HUES48 (cell line): ENCODE data around the gene CRYBA1.
A peak's percentile ranks its signal among the peaks of the same experiment; 100 is the strongest.

Experiments
- H3K27ac ChIP-seq: one replicate; pipeline ENCODE4 v1.7.0; 2013; ENCODE audit warnings: low read depth, low read length, inconsistent platforms
- H3K27me3 ChIP-seq: 2 replicates; pipeline ENCODE4 v1.6.1; 2013; ENCODE audit warnings: mild to moderate bottlenecking, low read length; ENCODE audit not compliant: control insufficient read depth, insufficient read depth
- H3K36me3 ChIP-seq: 2 replicates; pipeline ENCODE4 v1.6.1; 2013; ENCODE audit warnings: low read length; ENCODE audit not compliant: control insufficient read depth, insufficient read depth
- H3K4me1 ChIP-seq: 2 replicates; pipeline ENCODE4 v1.6.1; 2013; ENCODE audit warnings: mild to moderate bottlenecking, low read length; ENCODE audit not compliant: control insufficient read depth, insufficient read depth
- H3K4me3 ChIP-seq: 2 replicates; pipeline ENCODE4 v1.5.1; 2013; ENCODE audit warnings: mild to moderate bottlenecking, low read depth, low read length
- H3K9ac ChIP-seq: 2 replicates; pipeline ENCODE4 v1.6.1; 2013; ENCODE audit warnings: mild to moderate bottlenecking, low read depth, low read length, moderate library complexity
- H3K9me3 ChIP-seq: 2 replicates; pipeline ENCODE4 v1.6.1; 2013; ENCODE audit warnings: low read length; ENCODE audit not compliant: control insufficient read depth, insufficient read depth

The CRYBA1 gene

GRCh38 chr17:29283496-29283895, 36.8 kb downstream of the CRYBA1 start:
- Histone ChIP-seq H3K9ac (no peak overlapping the region), H3K4me1 (peaks cover 11% of the 10 kb centered on the region; the same call in 1 of the 2 replicates), H3K27ac (peak overlapping the region; percentile 8), H3K9me3 (no peaks in the 10 kb centered on the region), H3K27me3 (no peaks in the 10 kb centered on the region), H3K36me3 (peaks cover 90% of the 10 kb centered on the region), H3K4me3 (0 out of 2 replicates have a peak overlapping the region, but pooled peaks have one; percentile 10)

DNA sequence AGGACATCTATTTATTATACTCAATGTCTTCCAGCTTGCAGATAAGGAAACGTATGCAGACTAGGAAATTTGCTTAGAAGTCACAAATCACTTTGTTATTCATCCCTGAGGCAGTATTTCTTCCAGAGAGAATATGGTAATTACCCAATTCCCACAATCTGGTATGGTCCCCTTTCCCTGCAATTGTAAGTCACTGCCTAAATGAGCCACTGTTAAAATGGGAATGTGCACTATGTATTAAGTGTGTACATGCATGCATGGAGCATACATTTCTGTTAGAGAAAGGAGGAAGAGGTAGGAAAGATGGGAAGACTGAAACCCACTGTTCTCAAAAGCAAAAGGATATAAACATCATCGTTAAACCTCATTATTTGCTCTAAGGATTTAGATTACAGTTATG, 37.3 kb downstream of the CRYBA1 start:
- Histone ChIP-seq H3K4me3 (0 out of 2 replicates have a peak overlapping the region, but pooled peaks have one; percentile 10), H3K27me3 (no peaks in the 10 kb centered on the region), H3K9ac (no peak overlapping the region), H3K36me3 (peaks cover 90% of the 10 kb centered on the region), H3K9me3 (no peaks in the 10 kb centered on the region), H3K27ac (peak overlapping the region; percentile 8), H3K4me1 (peaks cover 15% of the 10 kb centered on the region; the same call in 1 of the 2 replicates)

GRCh38 chr17:29289852-29290251, 43.2 kb downstream of the CRYBA1 start:
- Histone ChIP-seq H3K4me1 (peaks cover 11% of the 10 kb centered on the region), H3K27ac (no peak overlapping the region), H3K27me3 (no peaks in the 10 kb centered on the region), H3K4me3 (0 out of 2 replicates have a peak overlapping the region, but pooled peaks have one; percentile 13), H3K9ac (no peak overlapping the region), H3K9me3 (no peaks in the 10 kb centered on the region), H3K36me3 (peaks cover 56% of the 10 kb centered on the region)

DNA sequence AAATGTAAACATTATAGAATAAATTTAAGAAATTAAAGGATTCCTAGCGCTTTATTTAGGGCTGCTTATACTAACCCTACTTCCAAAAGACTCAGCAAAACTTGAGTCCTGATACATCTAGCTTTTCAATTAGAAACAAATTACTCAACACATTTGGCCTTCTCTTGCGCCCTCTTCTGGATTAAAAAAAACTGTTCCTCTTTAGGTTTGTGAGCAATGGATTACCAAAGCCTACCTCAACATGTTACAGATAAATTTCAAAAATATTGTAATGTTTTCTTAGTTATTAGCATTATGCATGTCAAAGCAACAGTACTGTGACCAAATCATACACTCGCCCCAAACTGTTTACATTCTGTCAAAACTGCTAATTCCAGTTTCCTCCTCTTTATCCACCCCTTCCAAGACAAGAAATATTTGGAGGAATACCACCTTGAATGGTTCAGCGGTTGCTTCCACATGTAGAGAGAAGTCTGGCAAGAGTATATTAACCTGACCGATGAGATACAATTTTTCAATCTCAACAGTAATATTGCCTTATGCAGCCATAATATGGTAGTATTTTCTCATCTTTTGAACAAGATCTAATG, 44.6 kb downstream of the CRYBA1 start:
- peaks cover 8% of the 10 kb centered on the region for H3K4me1 ChIP-seq
- H3K9ac ChIP-seq, result peak overlapping the region; percentile 89; the same call in 1 of the 2 replicates
- peaks cover 43% of the 10 kb centered on the region for H3K36me3 ChIP-seq
- H3K4me3 ChIP-seq, result peak overlapping the region; percentile 89
- peak overlapping the region; percentile 96 for H3K27ac ChIP-seq
- no peaks in the 10 kb centered on the region for H3K27me3 ChIP-seq
- H3K9me3 ChIP-seq, result no peaks in the 10 kb centered on the region

GRCh38 chr17:29292071-29292991, 45.7 kb downstream of the CRYBA1 start:
- Histone ChIP-seq H3K27me3 (no peaks in the 10 kb centered on the region), H3K4me1 (peaks cover 8% of the 10 kb centered on the region), H3K4me3 (peak overlapping the region; percentile 89), H3K36me3 (peaks cover 32% of the 10 kb centered on the region), H3K9ac (peak overlapping the region; percentile 89), H3K9me3 (no peaks in the 10 kb centered on the region), H3K27ac (peak overlapping the region; percentile 96)

- no peaks in the 10 kb centered on the region for H3K27me3 ChIP-seq
- H3K4me3 ChIP-seq, result peak overlapping the region; percentile 89
- H3K27ac ChIP-seq, result peak overlapping the region; percentile 96
- H3K36me3 ChIP-seq, result peaks cover 25% of the 10 kb centered on the region
- H3K9ac ChIP-seq, result peak overlapping the region; percentile 86
- H3K9me3 ChIP-seq, result no peaks in the 10 kb centered on the region
- peaks cover 8% of the 10 kb centered on the region for H3K4me1 ChIP-seq
These were observed 46.6 kb downstream of the CRYBA1 start for GRCh38 chr17:29292992-29293889.

DNA sequence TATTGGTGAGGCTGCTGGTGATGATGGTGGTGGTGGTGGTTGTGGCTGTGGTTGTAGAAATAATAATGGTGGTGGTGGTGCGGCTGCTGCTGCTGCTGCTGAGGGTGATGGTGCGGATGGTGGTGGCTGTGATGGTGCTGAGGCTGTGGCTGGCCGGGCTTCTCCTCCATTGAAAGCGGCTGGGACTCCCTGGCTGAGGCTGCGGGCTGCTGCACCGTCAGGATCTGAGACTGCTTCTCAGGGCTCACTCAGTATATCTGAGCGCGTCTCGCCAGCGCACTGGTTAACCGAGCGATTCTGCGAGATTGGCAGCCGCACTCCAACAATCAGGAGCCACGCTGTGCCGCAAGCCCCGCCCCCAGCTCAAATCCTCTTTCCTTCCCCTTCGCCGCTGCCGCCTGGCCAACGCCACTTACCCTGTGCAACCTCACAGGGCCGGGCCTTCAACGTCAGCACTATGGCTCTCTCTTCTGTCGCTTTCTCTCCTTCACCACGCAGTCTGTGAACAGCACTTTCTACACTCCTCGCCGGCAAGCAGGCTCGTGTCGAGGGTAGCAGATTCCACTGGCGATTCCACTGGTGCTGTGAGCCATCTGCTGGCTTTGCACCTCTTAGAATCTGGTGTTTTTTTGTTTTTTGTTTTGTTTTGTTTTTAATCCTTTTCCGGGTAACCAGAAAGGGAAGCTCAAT, 47.4 kb downstream of the CRYBA1 start, which contains the start of gene NUFIP2:
TSS of gene NUFIP2 (minus strand) at position 259 of the 690 bp plus-strand sequence. CDS start at position 170, 89 bp downstream.
- peaks cover 4% of the 10 kb centered on the region for H3K4me1 ChIP-seq
- no peaks in the 10 kb centered on the region for H3K27me3 ChIP-seq
- peaks cover 17% of the 10 kb centered on the region for H3K36me3 ChIP-seq
- H3K9me3 ChIP-seq, result no peaks in the 10 kb centered on the region
- H3K9ac ChIP-seq, result peak within 1 kb of the TSS; percentile 91
- H3K4me3 ChIP-seq, result peak within 1 kb of the TSS; percentile 89
- peak within 1 kb of the TSS; percentile 96 for H3K27ac ChIP-seq

- H3K4me1 ChIP-seq, result peaks cover 4% of the 10 kb centered on the region
- peak overlapping the region; percentile 96 for H3K27ac ChIP-seq
- H3K9ac ChIP-seq, result peak overlapping the region; percentile 91
- no peaks in the 10 kb centered on the region for H3K27me3 ChIP-seq
- peak overlapping the region; percentile 89 for H3K4me3 ChIP-seq
- no peaks in the 10 kb centered on the region for H3K9me3 ChIP-seq
- peaks cover 14% of the 10 kb centered on the region for H3K36me3 ChIP-seq
These were observed 47.9 kb downstream of the CRYBA1 start for GRCh38 chr17:29294580-29294900.

DNA sequence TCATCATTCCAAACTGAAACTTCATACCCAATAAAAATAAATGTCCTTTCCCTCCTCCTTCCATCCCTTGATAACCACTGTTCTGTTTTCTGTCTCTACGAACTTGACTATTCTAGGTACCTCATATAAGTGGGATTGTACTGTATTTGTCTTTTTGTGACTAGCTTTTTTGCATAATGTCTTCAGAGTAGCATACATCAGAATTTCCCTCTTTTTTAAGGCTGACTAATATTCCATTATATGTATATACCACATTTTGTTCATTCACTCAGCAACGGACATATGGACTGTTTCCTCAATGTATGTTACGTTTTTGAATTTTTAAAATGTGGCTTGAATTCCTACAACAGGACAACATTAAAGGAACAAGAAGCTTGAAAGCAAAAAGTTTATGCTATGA, 48.8 kb downstream of the CRYBA1 start:
- Histone ChIP-seq H3K9me3 (no peaks in the 10 kb centered on the region), H3K4me1 (peaks cover 4% of the 10 kb centered on the region), H3K36me3 (peaks cover 5% of the 10 kb centered on the region; the same call in 1 of the 2 replicates), H3K4me3 (no peak overlapping the region), H3K9ac (no peak overlapping the region), H3K27me3 (no peaks in the 10 kb centered on the region), H3K27ac (no peak overlapping the region)

DNA sequence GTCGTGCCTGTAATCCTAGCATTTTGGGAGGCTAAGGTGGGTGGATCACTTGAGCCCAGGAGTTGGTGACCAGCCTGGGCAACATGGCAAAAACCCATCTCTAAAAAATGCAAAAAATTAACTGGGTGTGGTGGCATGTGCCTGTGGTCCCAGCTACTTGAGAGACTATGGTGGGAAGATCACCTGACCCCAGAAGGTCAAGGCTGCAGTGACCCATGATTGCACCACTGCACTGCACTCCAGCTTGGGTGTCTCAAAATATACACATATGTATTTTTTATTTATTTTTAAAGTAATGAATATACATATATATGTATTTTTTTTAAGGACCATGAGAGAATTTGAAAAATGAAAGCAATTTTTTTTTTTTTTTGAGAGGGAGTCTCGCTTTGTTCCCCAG, 52.4 kb downstream of the CRYBA1 start:
- H3K9ac ChIP-seq, result no peak overlapping the region
- no peaks in the 10 kb centered on the region for H3K4me1 ChIP-seq

More for the DNA sequence above, 52.4 kb downstream of the CRYBA1 start:
- H3K27ac ChIP-seq, result no peak overlapping the region
- H3K27me3 ChIP-seq, result no peaks in the 10 kb centered on the region
- no peaks in the 10 kb centered on the region for H3K9me3 ChIP-seq
- no peak overlapping the region for H3K4me3 ChIP-seq
- H3K36me3 ChIP-seq, result no peaks in the 10 kb centered on the region
